HG02678 (cell line): ENCODE data around the gene NUP153.
"Not testable (repeated sequence)": the region's sequence is repeated elsewhere in the genome, so short reads cannot be mapped to it uniquely, and the experiment has no call there.

Source experiments
- ATAC-seq: cut with Tn5 transposase; IDR thresholded peaks from one replicate; pipeline ENCODE4 v1.9.1; 2021; ENCODE audit warnings: mild to moderate bottlenecking, moderate library complexity; ENCODE audit not compliant: unreplicated experiment

Gene NUP153

DNA sequence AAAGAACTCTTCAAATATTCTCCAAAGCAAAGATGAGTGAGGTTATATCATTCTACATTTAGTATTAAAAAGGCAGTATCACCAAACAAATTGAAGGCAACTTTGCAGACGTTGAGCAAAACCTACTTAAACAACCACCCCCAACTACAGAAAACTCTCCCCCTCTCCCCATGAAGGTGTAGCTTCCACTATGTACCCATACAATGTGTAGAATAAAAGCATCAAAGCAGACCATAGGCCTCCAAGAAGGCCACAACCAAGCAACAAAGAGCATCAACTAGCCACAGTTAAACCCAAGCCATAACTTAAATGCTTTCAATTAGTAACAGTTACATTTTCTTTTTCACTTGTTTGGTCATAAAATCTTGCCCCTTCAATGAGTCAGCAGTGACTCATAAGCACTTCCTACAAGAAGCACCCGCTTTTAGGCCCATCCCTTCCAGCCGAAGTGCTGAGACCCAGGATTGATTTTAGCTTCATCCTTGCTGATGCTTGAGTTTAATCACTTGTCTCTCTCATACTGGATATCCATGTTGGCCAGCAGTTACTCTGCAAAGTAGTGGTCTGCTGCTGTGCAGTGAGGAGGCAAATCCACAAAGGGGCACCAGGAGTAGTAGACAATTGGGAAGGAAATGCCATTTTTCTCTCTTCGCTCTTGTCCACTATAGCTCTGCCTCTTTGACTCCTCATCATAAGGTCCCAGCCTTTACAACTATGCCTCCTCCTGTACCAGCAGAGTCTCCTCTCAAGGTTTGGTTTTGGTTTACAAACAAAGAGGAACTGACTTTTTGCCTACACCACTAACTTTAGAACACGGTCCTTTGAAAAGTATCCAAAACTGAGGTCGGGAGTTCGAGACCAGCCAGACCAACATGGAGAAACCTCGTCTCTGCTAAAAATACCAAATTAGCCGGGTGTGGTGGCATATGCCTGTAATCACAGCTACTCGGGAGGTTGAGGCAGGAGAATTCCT lies 8.4 kb upstream of the NUP153 start:
- peak; percentile 79 for ATAC-seq

DNA sequence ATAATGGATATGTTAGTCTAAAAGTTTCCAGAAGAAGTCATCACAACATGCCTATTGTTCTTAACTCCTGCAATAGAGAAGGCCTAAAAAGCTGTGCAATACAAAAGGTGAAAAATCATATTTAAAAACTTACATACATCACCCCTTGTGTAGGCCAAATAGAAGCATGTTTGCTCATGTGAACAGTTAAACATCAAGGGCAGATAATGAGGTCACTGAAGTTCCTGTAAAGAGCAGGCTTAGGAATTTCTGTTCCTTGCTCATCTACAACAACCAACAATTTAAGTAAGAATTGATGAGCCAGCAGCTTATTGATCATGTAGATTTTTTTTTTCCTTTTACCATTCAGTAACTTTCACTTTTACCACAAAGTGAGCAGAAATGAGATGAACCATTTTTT lies 7.5 kb upstream of the NUP153 start:
- no peak for ATAC-seq

DNA sequence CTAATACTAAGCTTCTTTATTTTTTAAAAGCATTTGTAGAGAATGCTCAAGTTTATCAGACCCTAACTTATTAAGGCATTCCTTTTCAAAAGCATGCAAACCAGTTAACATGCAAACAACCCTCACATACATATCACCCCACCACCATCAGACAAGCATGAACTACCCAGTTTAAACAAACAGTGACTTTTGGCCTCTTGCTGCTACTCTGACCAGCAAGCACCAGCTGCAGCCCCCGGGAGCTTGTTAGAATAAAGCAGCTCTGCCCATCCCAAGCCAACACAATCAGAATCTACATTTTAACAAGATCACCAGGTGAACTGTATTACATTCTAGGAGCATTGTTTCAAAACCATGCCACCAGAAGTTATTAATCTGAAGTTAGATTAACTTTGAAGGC lies 5.9 kb upstream of the NUP153 start:
- ATAC-seq, result no peak

DNA sequence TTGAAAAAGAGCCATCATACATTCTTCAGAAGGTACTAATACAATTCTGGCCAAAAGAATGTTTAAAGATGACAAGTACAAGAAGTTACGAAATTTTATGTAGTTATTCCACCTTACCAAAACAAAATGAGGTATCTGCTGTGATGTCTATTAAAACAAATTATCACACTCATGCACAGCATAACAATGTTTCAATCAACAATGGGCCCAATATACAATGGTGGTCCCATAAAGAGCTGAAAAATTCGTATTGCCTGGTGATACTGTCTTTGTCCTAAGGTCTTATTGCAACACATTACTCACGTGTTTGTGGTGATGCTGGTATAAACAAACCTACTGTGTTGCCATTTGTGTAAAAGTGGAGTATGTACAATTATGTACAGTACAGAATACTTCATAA lies 3.6 kb upstream of the NUP153 start:
- no peak for ATAC-seq

DNA sequence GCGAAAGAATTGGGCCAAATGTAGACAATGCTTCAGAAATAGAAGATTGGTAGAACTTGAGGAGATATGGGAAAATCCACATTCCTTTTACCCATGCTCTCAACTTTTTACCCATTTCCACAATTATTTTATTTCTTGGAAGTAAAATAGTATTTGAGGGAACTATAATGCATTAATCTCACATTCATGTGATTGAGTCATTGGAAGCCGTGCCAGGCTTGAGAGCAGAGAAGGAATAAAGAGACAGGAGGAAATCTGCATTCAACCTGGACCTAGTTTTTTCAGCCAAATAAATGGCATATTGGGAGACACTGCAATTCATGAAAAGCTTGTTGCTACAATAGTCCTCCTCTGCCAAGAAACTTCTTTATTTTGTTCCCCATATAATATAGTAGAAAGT lies 2.8 kb upstream of the NUP153 start:
- ATAC-seq, result no peak

DNA sequence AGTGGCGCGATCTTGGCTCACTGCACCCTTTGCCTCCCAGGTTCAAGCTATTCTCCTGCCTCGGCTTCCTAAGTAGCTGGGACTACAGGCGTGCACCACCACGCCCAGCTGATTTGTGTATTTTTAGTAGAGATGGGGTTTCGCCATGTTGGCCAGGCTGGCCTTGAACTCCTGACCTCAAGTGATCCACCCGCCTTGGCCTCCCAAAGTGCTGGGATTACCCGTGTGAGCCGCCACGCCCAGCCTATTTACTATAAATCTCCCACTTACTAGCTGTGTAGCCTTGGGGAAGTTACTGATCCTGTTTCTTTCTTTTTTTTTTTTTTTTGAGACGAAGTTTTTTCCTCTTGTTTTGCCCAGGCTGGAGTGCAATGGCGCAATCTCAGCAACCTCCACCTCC lies 1.3 kb upstream of the NUP153 start:
- not testable (repeated sequence) for ATAC-seq

DNA sequence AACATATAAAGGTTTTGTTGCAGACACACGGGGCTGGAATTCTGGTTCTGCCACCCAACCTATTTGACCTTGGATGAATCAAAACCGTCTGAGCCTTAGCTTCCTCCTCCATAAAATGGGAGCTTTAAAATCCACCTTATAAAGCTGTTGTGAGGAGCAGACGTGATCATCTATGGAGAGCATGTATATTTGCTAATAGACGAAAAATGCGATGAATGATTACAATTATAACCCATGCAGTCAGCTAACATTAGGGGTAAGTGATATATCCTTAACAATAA lies 586 bp upstream of the NUP153 start:
- ATAC-seq, result no peak

DNA sequence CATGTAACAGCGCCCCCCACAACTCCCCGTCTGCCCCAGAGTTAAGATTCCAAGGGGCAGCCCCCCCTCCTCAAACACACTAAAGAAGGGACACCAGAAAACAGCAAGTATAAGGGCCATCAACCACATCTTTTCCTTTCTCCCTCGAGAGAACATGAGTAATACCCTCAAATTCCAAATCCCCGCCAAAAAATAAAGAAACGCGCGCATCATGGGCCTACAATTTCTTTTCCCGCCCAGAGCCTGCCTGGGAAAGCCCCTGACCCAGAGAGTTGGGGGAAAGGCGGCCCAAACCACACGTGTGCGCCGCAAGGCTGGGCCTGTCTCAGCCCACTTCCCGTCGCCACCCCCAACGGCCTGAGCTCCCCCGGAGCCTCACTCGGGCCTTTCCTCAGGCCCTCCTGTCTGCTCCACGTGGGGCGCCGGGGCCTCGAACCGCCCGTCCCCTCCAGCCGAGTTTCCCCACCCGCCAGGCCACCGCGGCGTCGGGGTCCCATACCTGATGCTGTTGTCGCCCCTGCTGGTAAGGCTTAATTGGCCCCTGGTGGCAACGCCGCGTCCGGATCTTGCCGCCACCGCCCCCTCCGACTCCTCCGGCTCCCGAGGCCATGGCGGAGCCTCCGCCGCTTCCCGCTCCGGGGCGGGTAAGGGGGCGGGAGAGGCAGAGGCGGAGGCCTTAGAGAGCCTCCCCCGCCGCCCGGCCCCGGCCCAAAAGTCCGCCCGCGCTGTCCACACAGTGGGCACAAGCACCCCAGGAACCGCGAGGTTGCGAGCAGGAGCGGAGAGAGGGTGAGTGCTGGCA lies 746 bp downstream of the NUP153 start:
- peak; percentile 59 for ATAC-seq

DNA sequence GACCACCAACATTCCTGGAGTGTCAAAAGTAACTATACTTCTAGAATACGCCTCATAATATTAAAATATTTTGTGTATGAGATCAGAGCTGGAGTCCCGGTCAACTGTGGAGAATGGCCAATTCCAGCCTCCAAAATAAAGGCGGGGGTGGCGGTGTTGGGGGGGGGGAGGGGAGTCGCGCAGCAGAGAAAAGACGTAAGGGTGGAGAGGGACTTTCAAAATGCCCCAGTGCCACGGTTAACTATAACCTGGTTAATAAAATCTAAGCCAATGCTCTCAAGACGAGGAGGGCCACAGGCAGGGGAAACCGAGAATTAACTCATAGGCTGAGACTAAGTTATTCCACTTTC lies 1.3 kb downstream of the NUP153 start:
- no peak for ATAC-seq

DNA sequence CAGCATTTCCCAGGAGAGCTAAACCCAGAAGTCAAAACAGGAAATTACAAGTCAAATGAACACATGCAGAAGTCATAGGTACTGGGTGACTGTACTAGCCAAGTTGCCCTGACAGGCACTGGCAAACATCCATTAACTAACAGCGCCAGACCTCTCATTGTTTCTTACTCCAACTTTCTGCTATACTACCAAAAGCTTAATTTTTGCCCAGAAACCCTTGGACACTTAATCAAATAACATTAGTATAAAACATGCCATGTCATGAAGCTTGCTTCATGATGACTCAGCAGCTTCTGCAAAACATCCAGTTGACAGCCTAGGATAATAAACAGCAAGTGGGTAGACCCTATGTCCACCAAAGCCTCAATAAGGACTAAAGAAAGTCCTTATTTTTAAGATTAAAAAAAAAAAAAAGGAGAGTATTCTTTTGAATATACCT lies 3.5 kb downstream of the NUP153 start:
- no peak for ATAC-seq

DNA sequence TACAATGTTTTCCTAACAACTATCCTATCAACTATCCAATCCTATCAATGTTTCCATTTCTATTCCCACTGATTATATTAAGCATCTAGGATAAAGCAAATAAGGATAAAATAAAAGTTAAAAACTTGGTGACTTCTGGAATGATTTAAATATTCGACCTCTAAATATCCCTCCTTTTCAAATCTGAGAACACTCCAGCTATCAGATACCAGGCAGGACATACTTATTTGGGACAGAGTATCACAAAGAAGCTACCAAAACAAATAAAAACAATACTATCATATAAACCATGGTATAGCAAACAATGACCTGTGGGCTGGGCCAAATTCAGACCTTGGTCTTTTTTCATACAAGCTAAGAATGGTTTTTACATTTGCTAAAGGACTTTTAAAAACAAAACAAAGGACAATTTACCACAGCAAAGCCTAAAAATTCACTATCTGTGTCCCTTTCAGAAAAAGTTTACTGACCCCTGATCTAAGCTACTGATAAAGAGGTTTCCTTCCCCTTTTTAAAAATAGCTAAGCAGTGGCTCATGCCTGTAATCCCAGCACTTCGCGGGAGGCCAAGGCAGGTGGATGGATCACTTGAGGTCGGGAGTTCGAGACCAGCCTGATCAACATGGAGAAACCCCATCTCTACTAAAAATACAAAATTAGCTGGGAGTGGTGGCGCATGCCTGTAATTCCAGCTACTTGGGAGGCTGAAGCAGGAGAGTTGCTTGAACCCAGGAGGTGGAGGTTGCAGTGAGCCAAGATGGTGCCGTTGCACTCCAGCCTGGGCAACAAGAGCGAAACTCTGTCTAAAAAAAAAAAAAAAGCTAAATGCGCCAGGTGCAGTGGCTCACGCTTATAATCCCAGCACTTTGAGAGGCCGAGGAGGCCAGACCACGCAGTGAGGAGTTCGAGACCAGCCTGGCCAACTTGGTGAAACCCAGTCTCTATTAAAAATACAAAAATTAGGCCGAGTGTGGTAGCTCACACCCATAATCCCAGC lies 6.0 kb downstream of the NUP153 start:
- no peak for ATAC-seq

DNA sequence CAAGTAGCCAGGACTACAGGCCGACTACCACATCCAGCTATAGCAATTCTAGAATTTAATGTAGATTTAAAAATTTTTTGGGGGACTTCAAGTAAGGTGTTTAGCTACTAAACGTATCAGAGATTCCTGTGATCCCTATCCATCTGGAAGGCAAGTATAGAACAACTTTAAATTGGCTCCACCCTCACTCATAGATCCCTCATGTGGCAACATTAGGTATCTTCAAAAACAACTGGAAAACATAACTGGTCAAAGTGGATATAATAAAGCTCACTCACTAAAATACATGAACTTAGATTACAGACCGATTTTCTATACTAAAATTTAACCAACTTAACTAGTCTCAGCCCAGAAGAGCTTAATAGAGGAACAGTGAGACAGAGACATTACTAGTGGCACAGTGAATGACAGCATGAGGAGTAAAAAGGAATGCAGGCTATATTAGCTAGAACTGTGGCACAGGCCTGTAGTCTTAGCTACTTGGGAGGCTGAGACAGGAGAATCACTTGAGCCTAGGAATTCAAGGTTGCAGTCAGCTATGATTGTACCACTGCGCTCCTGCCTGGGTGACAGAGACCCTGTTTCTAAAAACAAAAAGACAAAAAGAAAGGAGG lies 14.7 kb downstream of the NUP153 start:
- ATAC-seq, result no peak

DNA sequence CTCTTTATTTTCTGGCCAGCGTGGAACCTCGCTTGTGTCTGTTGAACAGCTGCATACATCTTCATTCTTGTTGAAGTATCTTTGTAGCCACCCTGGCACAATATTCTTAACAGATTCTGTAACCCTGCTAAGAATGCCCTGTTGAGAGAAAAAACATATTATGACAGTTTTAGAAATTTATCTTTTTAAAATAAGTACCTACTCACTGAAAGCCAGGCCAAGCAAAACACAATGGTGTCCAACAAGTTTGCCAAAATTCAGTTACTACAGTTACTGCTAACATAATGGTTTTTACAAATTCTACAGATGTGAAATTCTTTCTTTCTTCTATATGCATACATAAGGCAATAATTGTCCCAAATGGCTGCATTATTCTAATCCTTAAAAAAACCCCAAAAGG lies 18.2 kb downstream of the NUP153 start:
- no peak for ATAC-seq

DNA sequence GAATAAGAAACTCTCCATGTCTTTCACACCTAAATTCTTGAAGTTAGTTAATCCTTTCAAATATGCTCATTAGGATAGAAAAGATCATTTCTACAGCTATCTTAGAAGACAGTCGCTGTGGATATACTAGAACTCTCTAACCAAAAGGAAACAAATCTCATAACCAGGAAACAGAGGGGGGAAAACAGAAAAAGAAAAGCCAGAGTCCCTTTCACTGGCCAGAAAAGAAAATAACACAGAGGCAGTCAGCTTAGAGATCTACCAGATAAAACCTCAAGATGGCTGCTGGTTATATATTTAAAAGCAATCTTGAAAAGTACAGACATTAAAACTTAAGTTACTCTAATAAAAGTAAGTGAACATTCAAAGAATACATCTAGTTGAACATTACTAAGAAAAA lies 19.6 kb downstream of the NUP153 start:
- no peak for ATAC-seq

DNA sequence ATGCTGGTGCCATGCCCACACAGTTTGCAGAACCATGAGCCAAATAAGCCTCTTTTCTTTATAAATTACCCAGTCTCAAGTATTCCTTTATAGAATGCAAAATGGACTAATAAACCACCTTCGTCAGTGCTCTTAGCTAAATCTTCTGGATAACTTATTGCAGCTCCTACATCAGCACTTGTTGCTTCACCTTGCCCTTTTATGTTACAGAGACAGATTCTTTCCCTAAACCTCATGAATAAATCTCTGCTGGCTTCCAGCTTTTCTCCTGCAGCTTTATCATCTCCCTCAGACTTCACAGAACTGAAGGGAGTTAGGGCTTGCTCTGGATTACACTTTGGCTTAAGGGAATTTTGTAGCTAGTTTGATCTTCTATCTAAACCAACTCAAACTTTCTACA lies 22.6 kb downstream of the NUP153 start:
- no peak for ATAC-seq

DNA sequence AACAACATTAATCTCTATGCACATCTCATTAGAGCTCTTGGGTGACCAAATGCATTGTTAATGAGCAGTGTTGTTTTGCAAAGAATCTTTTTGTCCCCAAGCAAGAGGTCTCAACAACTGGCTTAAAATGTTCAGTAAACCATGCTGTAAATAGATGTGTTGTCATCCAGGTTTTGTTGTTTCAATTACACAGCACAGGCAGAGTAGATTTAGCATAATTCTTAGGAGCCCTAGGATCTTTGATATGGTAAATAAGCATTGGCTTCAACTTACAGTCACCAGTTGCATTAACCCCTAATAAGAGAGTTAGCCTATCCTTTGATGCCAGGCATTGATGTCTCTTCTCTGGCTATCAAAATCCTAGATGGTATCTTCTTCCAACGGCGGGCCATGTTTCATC lies 23.3 kb downstream of the NUP153 start:
- ATAC-seq, result no peak

DNA sequence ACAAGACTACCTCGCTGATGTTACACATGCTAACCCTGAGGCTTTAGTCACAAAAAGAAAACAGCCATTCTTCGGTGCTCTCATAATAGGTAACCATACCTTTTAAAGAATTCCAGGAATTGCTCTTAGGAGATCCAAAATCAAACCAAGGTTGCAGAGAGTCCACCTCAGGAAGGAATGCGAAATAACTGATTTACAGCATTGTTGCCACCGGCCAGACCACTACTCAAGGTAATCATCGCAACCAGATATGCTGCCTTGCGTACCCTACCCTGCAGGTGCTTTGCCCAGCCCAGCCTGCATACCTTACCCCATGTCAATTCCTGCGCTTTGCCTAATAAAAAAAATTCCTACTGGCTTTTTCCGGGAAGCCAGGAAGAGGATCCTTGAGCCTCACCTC lies 27.0 kb downstream of the NUP153 start:
- no peak for ATAC-seq

DNA sequence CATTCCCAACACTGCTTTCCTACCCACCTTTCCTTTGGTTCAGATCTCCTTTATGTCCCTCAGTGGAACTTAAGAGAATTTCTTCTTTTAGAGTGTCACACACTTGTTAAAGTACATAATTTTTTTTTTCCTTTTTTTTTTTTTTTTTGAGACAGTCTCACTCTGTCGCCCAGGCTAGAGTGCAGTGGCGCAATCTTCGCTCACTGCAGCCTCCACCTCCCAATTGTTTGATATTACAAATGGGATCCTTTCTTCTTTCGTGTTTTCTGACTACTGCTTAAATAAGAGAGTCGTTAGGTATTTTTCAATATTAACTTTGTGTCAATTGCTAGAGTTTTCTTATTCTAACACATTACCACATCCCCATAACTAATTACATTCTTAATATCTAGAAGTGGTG lies 29.1 kb downstream of the NUP153 start:
- ATAC-seq, result no peak

DNA sequence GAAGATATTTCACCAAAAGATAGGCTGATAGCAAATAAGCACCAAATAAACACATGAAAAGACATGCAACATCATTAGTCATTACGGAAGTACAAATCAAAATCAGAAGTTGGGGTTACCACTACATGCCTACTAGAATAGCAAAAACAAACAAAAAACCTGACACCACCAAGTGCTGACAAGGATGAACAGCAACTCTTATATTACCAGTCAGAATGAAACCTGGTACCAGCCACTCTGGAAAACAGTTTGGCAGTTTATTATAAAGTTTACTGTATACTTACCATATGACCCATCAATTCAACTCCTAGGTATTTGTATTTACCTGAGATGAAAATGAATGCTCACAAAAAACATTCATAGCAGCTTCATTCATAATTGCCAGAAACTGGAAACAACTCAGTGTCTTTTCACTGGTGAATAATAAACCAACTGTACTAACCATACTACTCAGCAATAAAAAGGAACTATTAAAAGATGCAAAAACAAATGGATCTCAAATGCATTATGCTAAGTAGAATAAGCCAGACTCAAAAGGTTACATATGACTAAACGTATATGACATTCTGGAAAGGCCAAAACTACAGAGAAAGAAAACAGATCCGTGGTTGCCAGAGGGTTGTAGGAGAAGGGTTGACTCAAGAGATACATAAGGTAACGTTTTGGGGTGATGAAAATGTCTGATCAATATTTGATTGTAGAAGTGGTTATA lies 33.0 kb downstream of the NUP153 start:
- no peak for ATAC-seq

DNA sequence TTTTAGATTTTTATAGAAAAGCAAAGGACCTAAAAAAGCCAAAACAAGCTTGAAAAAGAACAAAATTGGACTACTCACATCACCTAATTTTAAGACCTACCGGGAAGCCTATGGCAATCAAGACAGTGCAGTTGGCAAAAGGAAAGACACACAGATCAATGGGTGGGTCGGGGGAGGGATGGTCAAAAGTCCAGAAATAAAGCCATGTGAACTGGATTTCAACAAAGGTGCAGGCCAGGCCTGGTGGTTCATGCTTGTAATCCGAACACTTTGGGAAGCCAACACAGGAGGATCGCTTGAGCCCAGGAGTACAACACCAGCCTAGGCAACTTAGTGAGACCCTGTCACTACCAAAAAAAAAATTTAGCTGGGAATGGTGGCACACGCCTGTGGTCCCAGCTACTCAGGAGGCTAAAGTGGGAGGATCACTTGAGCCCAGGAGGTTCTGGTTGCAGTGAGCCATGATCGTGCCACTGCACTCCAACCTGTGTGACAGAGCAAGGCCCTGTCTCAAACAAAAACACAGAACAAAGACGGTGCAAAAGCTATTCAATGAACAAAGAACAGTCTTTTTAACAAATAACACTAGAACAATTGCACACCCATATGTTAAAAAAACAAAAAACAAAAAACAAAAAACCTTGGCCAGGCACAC lies 34.5 kb downstream of the NUP153 start:
- no peak for ATAC-seq
